HEK293T (cell line): ENCODE results near the gene DFFA.

ENCODE experiments used
- CTCF ChIA-PET: fragments of 350-600 bp; formaldehyde crosslinking; extraction: SDS; loops from one replicate; lab custom pipeline; 2021; ENCODE audit warnings: antibody characterized with exemption, inconsistent platforms; lab: Yijun Ruan, JAX
- POLR2A ChIA-PET: fragments of 350-600 bp; formaldehyde crosslinking; extraction: SDS; loops from one replicate; lab custom pipeline; 2020; ENCODE audit warnings: antibody characterized with exemption, inconsistent platforms; lab: Yijun Ruan, JAX
- DNase-seq: peaks from one replicate; pipeline ENCODE4 v3.0.0; 2012; ENCODE audit warnings: mixed read lengths; ENCODE audit errors: extremely low spot score
- ARNT ChIP-seq: fragments of 450-650 bp; IDR thresholded peaks from 2 replicates; pipeline ENCODE4 v1.6.1; 2017; ENCODE audit warnings: mild to moderate bottlenecking
- BHLHE40 ChIP-seq: fragments of 450-650 bp; IDR thresholded peaks from 2 replicates; pipeline ENCODE4 v1.6.1; 2016; ENCODE audit warnings: mild to moderate bottlenecking, moderate library complexity, borderline replicate concordance
- CTBP1 ChIP-seq: fragments of 450-650 bp; IDR thresholded peaks from 2 replicates; pipeline ENCODE4 v1.6.1; 2016; ENCODE audit warnings: borderline replicate concordance
- ELF4 ChIP-seq: fragments of 450-650 bp; IDR thresholded peaks from 2 replicates; pipeline ENCODE4 v1.6.1; 2017; ENCODE audit warnings: antibody characterized with exemption
- FOXA1 ChIP-seq: fragments of 450-650 bp; IDR thresholded peaks from 2 replicates; pipeline ENCODE4 v1.6.1; 2016; ENCODE audit warnings: mild to moderate bottlenecking
- FOXK2 ChIP-seq: fragments of 450-650 bp; IDR thresholded peaks from 2 replicates; pipeline ENCODE4 v1.6.1; 2016; ENCODE audit warnings: mild to moderate bottlenecking
- FOXM1 ChIP-seq: fragments of 450-650 bp; IDR thresholded peaks from 2 replicates; pipeline ENCODE4 v1.6.1; 2017; ENCODE audit warnings: mild to moderate bottlenecking, borderline replicate concordance
- HDGF ChIP-seq: fragments of 450-650 bp; IDR thresholded peaks from 2 replicates; pipeline ENCODE4 v1.6.1; 2017; ENCODE audit warnings: antibody characterized with exemption, borderline replicate concordance
- L3MBTL2 ChIP-seq: fragments of 450-650 bp; conservative IDR thresholded peaks from 2 replicates; pipeline ENCODE4 v1.6.1; 2016; ENCODE audit warnings: mild to moderate bottlenecking
- LEF1 ChIP-seq: fragments of 450-650 bp; IDR thresholded peaks from 2 replicates; pipeline ENCODE4 v1.6.1; 2017; ENCODE audit warnings: mild to moderate bottlenecking, borderline replicate concordance
- NFRKB ChIP-seq: fragments of 450-650 bp; IDR thresholded peaks from 2 replicates; pipeline ENCODE4 v1.6.1; 2016; ENCODE audit warnings: mild to moderate bottlenecking, moderate library complexity
- SP1 ChIP-seq: fragments of 450-650 bp; IDR thresholded peaks from 2 replicates; pipeline ENCODE4 v1.6.1; 2017
- SUZ12 ChIP-seq: fragments of 450-650 bp; IDR thresholded peaks from 2 replicates; pipeline ENCODE4 v1.6.1; 2016; ENCODE audit warnings: mild to moderate bottlenecking
- TARDBP ChIP-seq: fragments of 450-650 bp; IDR thresholded peaks from 2 replicates; pipeline ENCODE4 v1.6.1; 2016
- ZNF384 ChIP-seq: fragments of 450-650 bp; IDR thresholded peaks from 2 replicates; pipeline ENCODE4 v1.6.1; 2016
- TF ChIP-seq, protein P1 (sequence below): fragments of 450-650 bp; IDR thresholded peaks from 2 replicates; pipeline ENCODE4 v1.6.1; 2016

DFFA gene, protein sequence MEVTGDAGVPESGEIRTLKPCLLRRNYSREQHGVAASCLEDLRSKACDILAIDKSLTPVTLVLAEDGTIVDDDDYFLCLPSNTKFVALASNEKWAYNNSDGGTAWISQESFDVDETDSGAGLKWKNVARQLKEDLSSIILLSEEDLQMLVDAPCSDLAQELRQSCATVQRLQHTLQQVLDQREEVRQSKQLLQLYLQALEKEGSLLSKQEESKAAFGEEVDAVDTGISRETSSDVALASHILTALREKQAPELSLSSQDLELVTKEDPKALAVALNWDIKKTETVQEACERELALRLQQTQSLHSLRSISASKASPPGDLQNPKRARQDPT

DNA sequence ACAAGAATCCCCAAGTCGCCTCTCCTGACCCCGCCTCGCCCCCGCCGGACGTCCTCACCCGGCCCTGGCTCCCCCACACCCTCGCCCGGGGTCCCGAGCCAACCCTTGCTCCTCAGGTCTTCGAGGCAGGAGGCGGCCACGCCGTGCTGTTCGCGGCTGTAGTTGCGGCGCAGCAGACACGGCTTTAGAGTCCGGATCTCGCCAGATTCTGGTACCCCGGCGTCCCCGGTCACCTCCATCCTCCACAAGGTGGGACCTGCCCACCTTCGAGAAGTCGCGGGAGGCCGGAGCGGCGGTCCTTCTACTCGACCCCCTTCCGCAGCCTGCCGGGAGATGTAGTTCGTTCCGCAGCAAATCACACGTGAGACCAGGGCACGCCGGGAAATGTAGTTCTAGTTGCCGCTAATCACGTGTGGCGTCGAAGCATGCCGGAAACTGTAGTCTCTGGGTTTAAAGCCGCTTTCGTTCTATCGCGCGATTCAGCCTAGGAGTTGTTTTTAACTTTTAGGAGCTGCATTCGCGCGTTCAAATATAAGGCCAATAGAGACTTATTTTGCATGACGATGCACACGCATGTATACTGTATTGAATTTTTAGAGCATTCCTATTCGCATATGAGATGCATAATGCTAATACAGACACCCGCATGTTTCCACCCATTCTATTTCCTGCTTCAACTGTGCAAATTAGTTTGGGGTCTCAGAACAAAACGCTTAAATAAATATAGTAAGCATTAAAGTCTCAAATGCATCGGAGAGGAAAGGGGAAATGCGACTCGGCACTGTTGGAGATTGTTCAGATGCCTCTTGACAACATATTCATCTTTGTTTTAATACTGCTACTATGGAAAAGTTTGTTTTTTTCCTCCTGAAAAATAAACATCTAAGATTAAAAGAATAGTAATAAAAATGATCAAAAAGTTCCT lies at the start of gene DFFA:
DFFA (minus strand) TSS at position 310 of the 925 bp plus-strand sequence; CDS start at position 239, 71 bp downstream.
- POLR2A ChIA-PET, result interaction anchor here (0.7 to 1.8 kb wide), 5 partner anchors 10 to 43 kb away, joined by 3 to 4 read pairs (median 3); no protein-coding TSS in a partner anchor
- CTCF ChIA-PET, result interaction anchor here (0.6 to 0.8 kb wide), 2 partner anchors 42 to 329 kb away, joined by 3 read pairs; no protein-coding TSS in a partner anchor
- peak; percentile 92 for DNase-seq
- TF ChIP-seq BHLHE40 (no peak), ARNT (0 out of 2 replicates have a peak, but pooled peaks have one; percentile 28), HDGF (no peak), LEF1 (no peak), FOXA1 (no peak), L3MBTL2 (peak; percentile 96), CTBP1 (no peak), FOXK2 (no peak), FOXM1 (no peak), TARDBP (no peak), NFRKB (no peak), SP1 (no peak), SUZ12 (peak; percentile 88), ELF4 (peak; percentile 93), ZNF384 (no peak)
- TF ChIP-seq, protein P1, sequence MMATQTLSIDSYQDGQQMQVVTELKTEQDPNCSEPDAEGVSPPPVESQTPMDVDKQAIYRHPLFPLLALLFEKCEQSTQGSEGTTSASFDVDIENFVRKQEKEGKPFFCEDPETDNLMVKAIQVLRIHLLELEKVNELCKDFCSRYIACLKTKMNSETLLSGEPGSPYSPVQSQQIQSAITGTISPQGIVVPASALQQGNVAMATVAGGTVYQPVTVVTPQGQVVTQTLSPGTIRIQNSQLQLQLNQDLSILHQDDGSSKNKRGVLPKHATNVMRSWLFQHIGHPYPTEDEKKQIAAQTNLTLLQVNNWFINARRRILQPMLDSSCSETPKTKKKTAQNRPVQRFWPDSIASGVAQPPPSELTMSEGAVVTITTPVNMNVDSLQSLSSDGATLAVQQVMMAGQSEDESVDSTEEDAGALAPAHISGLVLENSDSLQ, result no peak

DNA sequence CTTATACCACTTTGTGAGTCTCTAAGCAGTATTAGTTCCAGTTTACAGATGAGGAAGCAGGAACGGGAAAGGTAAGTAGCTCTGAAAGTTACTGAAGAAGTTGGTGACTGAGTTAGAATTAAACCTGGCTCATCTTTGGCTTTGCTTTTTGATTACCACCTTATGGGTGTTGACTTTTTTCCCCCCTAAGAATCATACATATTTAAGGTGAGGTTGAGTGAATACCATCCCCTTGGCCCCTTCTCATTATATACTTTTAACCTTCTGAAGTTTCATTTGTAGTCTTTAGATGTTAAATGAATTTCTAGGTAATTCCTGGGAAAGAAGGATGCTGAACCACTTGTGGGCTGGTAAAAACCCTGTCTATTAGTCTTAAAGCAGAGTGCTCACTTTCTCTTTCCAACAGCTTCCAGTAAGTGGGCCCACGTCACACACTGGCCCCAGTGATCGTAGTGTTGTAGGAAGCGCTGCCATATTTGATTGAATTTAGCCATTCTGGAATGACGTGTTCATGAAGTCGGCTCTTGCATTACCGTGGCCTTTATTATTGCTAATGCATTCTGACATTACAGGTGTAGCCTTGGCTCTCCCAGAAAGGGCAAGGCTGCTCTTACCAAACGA lies 49.3 kb upstream of the DFFA start:
- no peak for TF ChIP-seq FOXM1
- no peak for TF ChIP-seq FOXA1
- no peak for TF ChIP-seq FOXK2
- no peak for TF ChIP-seq L3MBTL2
- TF ChIP-seq HDGF, result no peak
- TF ChIP-seq, protein P1, result no peak
- TF ChIP-seq ZNF384, result no peak
- TF ChIP-seq ELF4, result no peak
- no peak for TF ChIP-seq CTBP1
- no peak for TF ChIP-seq SP1
- TF ChIP-seq SUZ12, result no peak
- TF ChIP-seq LEF1, result no peak
- no peak for TF ChIP-seq BHLHE40
- no peak for TF ChIP-seq NFRKB
- TF ChIP-seq TARDBP, result no peak
- no peak for TF ChIP-seq ARNT
- ChIA-PET CTCF (interaction anchor here (2.0 kb wide), 1 partner anchor 14 kb away, joined by 12 read pairs; no protein-coding TSS in a partner anchor), POLR2A (no interaction called here)
- no peak for DNase-seq

DNA sequence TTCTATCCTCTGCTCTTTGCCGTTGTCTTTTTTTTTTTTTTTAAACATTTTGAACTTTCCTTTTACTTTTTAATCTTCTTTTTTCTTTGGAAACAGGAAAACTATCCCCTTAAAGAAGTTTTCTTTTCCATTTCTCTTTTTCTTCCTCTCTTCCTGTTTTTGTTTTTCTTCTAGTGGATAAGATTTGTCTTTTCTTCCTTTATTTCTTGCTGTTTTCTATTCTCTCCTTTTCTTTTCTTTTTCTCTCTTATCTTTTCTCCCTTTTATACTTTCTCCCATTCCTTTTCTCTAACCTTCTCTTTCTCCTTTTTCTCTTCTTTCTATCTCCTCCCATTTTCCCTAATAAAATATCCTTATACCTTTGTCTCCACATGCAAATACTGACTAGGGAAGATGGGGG lies 48.6 kb upstream of the DFFA start:
- POLR2A ChIA-PET, result no interaction called here
- no peak for DNase-seq
- CTCF ChIA-PET, result interaction anchor here (0.6 to 1.3 kb wide), 2 partner anchors 13 to 443 kb away, joined by 3 read pairs; no protein-coding TSS in a partner anchor
- TF ChIP-seq NFRKB (no peak), ELF4 (no peak), HDGF (no peak), FOXM1 (no peak), CTBP1 (no peak), SP1 (no peak), L3MBTL2 (no peak)
- TF ChIP-seq, protein P1, result no peak

DNA sequence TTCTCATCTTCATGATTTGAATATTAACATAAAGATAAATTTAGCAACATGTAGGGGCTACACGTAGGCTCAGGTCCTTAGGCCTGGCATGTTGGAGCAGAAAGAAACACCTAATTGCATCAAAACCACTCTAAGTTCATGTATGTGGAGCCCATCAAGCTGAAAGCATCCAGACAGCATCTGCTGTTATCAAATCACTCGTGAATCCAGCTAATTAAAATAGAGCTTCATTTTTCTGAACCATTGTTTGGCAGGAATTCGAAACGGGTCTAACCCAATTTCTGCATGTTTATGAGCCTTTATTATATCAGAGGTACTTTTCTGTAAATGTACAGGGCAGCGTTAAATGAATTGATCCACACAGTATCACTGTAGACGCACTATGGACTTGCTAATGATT lies 48.2 kb upstream of the DFFA start:
- POLR2A ChIA-PET, result no interaction called here

More for the DNA sequence above, 48.2 kb upstream of the DFFA start:
- CTCF ChIA-PET, result interaction anchor here (0.5 to 1.3 kb wide), 3 partner anchors 13 to 1086 kb away, joined by 3 read pairs; no protein-coding TSS in a partner anchor
- no peak for DNase-seq
- TF ChIP-seq, protein P1, result no peak
- TF ChIP-seq FOXM1 (no peak), SP1 (no peak)
